Caco-2 (cell line): Measurements from ENCODE around the gene ALOXE3. TPM values are rescaled to one million over a fixed set of nuclear protein-coding genes. Genes with fewer than 3 reads are reported as not detected.

Source experiments
- BruUV-seq: library from RNA; stranded (reverse); fragments of 400-500 nt; replicated peaks from 2 replicates; lab custom pipeline; 2021; lab: Mats Ljungman, UMichigan
- CTCF ChIA-PET: fragments of 300-600 bp; sonication (Branson Sonifier 250); formaldehyde crosslinking; loops from one replicate; lab custom pipeline; 2022; ENCODE audit warnings: antibody characterized with exemption; lab: Charles Lee
- POLR2A ChIA-PET: fragments of 300-600 bp; sonication (Branson Sonifier 250); formaldehyde crosslinking; loops from one replicate; lab custom pipeline; 2022; ENCODE audit warnings: antibody characterized with exemption; lab: Charles Lee
- DNase-seq, 2 experiments: peaks; one replicate each; pipeline versions ENCODE4 v3.0.0 to v3.0.0-alpha.2; 2020 to 2022
- H3K27me3 ChIP-seq: replicated peaks from 2 replicates; pipeline ENCODE4 v1.6.0; 2011; ENCODE audit warnings: low read length; ENCODE audit not compliant: control insufficient read depth, insufficient read depth
- H3K36me3 ChIP-seq: 2 replicates; pipeline ENCODE4 v1.5.1; 2011; ENCODE audit warnings: low read length; ENCODE audit not compliant: control insufficient read depth, insufficient read depth
- H3K4me1 ChIP-seq: fragments of 250-450 bp; sonication (Bioruptor Pico); 2 replicates; pipeline ENCODE4 v1.5.1; 2020; ENCODE audit warnings: mild to moderate bottlenecking
- H3K4me3 ChIP-seq: 2 replicates; pipeline ENCODE4 v1.5.1; 2011; ENCODE audit warnings: low read depth, mild to moderate bottlenecking, control low read depth, low read length
- H3K9me3 ChIP-seq: fragments of 250-450 bp; sonication (Bioruptor Pico); 2 replicates; pipeline ENCODE4 v1.5.1; 2020; ENCODE audit warnings: mild to moderate bottlenecking, moderate library complexity
- H3K27ac Mint-ChIP-seq: one replicate; pipeline ENCODE4 v1.8.0; 2022; ENCODE audit warnings: mixed read lengths; ENCODE audit not compliant: unreplicated experiment
- H3K27me3 Mint-ChIP-seq: one replicate; pipeline ENCODE4 v1.8.0; 2022; ENCODE audit warnings: mixed read lengths; ENCODE audit not compliant: insufficient read depth, unreplicated experiment
- H3K36me3 Mint-ChIP-seq: one replicate; pipeline ENCODE4 v1.8.0; 2022; ENCODE audit warnings: mild to moderate bottlenecking, mixed read lengths; ENCODE audit not compliant: insufficient read depth, unreplicated experiment
- H3K4me1 Mint-ChIP-seq: one replicate; pipeline ENCODE4 v1.8.0; 2022; ENCODE audit warnings: low read depth, mixed read lengths; ENCODE audit not compliant: unreplicated experiment
- H3K4me3 Mint-ChIP-seq: one replicate; pipeline ENCODE4 v1.8.0; 2022; ENCODE audit warnings: mild to moderate bottlenecking, moderate library complexity, mixed read lengths; ENCODE audit not compliant: unreplicated experiment
- H3K9me3 Mint-ChIP-seq: one replicate; pipeline ENCODE4 v1.8.0; 2022; ENCODE audit warnings: mixed read lengths; ENCODE audit not compliant: unreplicated experiment
- intact Hi-C: fragments of 100-400 bp; cut with micrococcal nuclease; formaldehyde crosslinking; loops from one replicate; pipeline ENCODE4 v1.10.0; 2022; ENCODE audit not compliant: unreplicated experiment
- microRNA-seq: library from miRNA; unstranded; fragments of <30 nt; microRNA quantifications from one replicate; pipeline ENCODE4 v1.2.0, GENCODE V29; 2022
- total RNA-seq: library from RNA; stranded (reverse); gene quantifications from 2 replicates; pipeline ENCODE4 v1.2.3, GENCODE V29; 2022
- TF ChIP-seq, protein P1 (sequence below), 2 experiments: fragments of 200-600 bp in 1 of 2; IDR thresholded peaks; 1 replicate in 1 of 2; 2 replicates in 1 of 2; pipeline versions ENCODE4 v1.5.1 to v1.8.0; 2011 to 2022; ENCODE audit warnings: antibody characterized with exemption in 1 of 2, control low read depth in 1 of 2, inconsistent platforms in 1 of 2, low read depth in 1 of 2, low read length in 1 of 2, mild to moderate bottlenecking in 1 of 2, moderate library complexity in 1 of 2; ENCODE audit not compliant: insufficient read depth in 1 of 2, severe bottlenecking in 1 of 2, unreplicated experiment in 1 of 2

The ALOXE3 gene
- total RNA-seq, 1 experiment from 2014 or later, result not detected

DNA sequence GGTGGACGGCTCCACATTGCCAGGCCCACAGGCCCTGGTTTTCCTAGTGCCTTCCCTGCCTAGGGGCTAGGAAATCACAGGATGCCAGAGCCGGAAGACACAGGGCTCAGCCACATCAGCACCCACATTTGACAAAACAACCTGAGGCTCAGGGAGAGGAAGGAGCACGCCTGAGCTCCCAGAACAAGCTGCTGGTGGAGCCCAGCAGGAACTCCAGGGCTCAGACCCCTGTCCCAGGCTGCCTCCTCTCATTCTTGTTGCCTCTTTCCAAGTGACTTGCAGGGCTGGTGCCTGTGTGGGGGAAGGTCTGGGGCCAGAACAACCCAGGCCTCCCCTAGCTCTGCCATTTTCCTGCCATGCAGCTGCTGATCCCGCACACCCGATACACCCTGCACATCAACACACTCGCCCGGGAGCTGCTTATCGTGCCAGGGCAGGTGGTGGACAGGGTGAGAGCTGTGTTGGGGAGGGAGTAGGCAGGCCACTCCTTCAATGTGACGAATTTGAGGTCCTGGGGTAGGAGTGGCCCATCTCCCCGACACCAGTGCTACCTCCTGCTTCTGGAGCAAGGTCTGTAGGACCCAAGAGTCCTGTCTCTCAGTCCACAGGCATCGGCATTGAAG is 71.9 kb downstream of the ALOXE3 start:
- no peaks in the 10 kb centered on the region; the same call in 1 of the 2 replicates for H3K4me1 ChIP-seq
- no TSS peak for BruUV-seq
- intact Hi-C loops, result no loop called here
- no peaks in the 10 kb centered on the region for H3K36me3 ChIP-seq
- no peak for DNase-seq
- no peaks in the 10 kb centered on the region for H3K9me3 Mint-ChIP-seq
- H3K4me1 Mint-ChIP-seq, result no peaks in the 10 kb centered on the region
- H3K27ac Mint-ChIP-seq, result no peak overlapping the region
- POLR2A ChIA-PET, result no interaction called here
- no peaks in the 10 kb centered on the region for H3K36me3 Mint-ChIP-seq
- no peaks in the 10 kb centered on the region for H3K27me3 ChIP-seq
- no peaks in the 10 kb centered on the region for H3K27me3 Mint-ChIP-seq
- no peak overlapping the region for H3K4me3 Mint-ChIP-seq
- TF ChIP-seq, protein P1, sequence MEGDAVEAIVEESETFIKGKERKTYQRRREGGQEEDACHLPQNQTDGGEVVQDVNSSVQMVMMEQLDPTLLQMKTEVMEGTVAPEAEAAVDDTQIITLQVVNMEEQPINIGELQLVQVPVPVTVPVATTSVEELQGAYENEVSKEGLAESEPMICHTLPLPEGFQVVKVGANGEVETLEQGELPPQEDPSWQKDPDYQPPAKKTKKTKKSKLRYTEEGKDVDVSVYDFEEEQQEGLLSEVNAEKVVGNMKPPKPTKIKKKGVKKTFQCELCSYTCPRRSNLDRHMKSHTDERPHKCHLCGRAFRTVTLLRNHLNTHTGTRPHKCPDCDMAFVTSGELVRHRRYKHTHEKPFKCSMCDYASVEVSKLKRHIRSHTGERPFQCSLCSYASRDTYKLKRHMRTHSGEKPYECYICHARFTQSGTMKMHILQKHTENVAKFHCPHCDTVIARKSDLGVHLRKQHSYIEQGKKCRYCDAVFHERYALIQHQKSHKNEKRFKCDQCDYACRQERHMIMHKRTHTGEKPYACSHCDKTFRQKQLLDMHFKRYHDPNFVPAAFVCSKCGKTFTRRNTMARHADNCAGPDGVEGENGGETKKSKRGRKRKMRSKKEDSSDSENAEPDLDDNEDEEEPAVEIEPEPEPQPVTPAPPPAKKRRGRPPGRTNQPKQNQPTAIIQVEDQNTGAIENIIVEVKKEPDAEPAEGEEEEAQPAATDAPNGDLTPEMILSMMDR (IDR thresholded peaks at IDR 0.05; ENCODE audit: insufficient read depth in 1 of 2, low read depth in 1 of 2, low read length in 1 of 2, severe bottlenecking in 1 of 2, unreplicated experiment in 1 of 2), result no peak
- no peak overlapping the region for H3K4me3 ChIP-seq
- CTCF ChIA-PET, result no interaction called here
- H3K9me3 ChIP-seq, result no peaks in the 10 kb centered on the region

Small RNA genes within 50 kb of the gene (microRNA-seq; reads per million reads assigned to microRNA genes)
- not detected for gene MIR4314
- not detected for gene MIR6883

Other genes starting within 250 kb of the ALOXE3 start
- gene CHD3, start 229.7 kb downstream of the ALOXE3 start, total RNA-seq, result 27.9 and 34.7 TPM in 2 replicates
- gene RNF227, start 202.2 kb downstream of the ALOXE3 start, total RNA-seq, result 4.0 and 5.0 TPM in 2 replicates
- 1.2 and 2.0 TPM in 2 replicates for gene KCNAB3, start 188.7 kb downstream of the ALOXE3 start, total RNA-seq
- gene TRAPPC1, start 186.6 kb downstream of the ALOXE3 start, total RNA-seq, result 75.5 and 96.2 TPM in 2 replicates
- 22.6 and 24.2 TPM in 2 replicates for gene CNTROB, start 186.3 kb downstream of the ALOXE3 start, total RNA-seq
- 0.74 and 1.7 TPM in 2 replicates for gene GUCY2D, start 115.9 kb downstream of the ALOXE3 start, total RNA-seq
- gene ALOX15B, start 79.5 kb downstream of the ALOXE3 start, total RNA-seq, result not detected in 2 replicates
- 0.34 and 0.39 TPM in 2 replicates for gene ALOX12B, start 30.8 kb downstream of the ALOXE3 start, total RNA-seq
- not detected in 2 replicates for gene HES7, start 5.6 kb upstream of the ALOXE3 start, total RNA-seq
- gene PER1, start 33.9 kb upstream of the ALOXE3 start, total RNA-seq, result 10.6 and 10.8 TPM in 2 replicates
- gene VAMP2, start 44.4 kb upstream of the ALOXE3 start, total RNA-seq, result 10.5 and 12.2 TPM in 2 replicates
- 5.4 TPM in 2 replicates for gene TMEM107, start 57.9 kb upstream of the ALOXE3 start, total RNA-seq
- 4.2 and 4.7 TPM in 2 replicates for gene BORCS6, start 71.7 kb upstream of the ALOXE3 start, total RNA-seq
- 82.8 and 89.4 TPM in 2 replicates for gene AURKB, start 92.1 kb upstream of the ALOXE3 start, total RNA-seq
- 18.2 and 22.9 TPM in 2 replicates for gene CTC1, start 129.5 kb upstream of the ALOXE3 start, total RNA-seq
- 38.8 and 44.1 TPM in 2 replicates for gene PFAS, start 130.8 kb upstream of the ALOXE3 start, total RNA-seq
- 13.2 and 15.2 TPM in 2 replicates for gene RANGRF, start 170.2 kb upstream of the ALOXE3 start, total RNA-seq
- gene SLC25A35, start 176.9 kb upstream of the ALOXE3 start, total RNA-seq, result 3.6 and 3.7 TPM in 2 replicates
- not detected in 2 replicates for gene ARHGEF15, start 191.7 kb upstream of the ALOXE3 start, total RNA-seq
- gene ODF4, start 221.3 kb upstream of the ALOXE3 start, total RNA-seq, result not detected in 2 replicates